HG03103 (cell line): ENCODE results near the gene TRPM4.
A peak's percentile ranks its signal among the peaks of the same experiment; 100 is the strongest.
"Not testable (repeated sequence)": the region's sequence is repeated elsewhere in the genome, so short reads cannot be mapped to it uniquely, and the experiment has no call there.

ENCODE experiments used
- ATAC-seq: cut with Tn5 transposase; IDR thresholded peaks from one replicate; pipeline ENCODE4 v1.9.1; 2021; ENCODE audit warnings: low read depth; ENCODE audit not compliant: unreplicated experiment

Gene TRPM4

DNA sequence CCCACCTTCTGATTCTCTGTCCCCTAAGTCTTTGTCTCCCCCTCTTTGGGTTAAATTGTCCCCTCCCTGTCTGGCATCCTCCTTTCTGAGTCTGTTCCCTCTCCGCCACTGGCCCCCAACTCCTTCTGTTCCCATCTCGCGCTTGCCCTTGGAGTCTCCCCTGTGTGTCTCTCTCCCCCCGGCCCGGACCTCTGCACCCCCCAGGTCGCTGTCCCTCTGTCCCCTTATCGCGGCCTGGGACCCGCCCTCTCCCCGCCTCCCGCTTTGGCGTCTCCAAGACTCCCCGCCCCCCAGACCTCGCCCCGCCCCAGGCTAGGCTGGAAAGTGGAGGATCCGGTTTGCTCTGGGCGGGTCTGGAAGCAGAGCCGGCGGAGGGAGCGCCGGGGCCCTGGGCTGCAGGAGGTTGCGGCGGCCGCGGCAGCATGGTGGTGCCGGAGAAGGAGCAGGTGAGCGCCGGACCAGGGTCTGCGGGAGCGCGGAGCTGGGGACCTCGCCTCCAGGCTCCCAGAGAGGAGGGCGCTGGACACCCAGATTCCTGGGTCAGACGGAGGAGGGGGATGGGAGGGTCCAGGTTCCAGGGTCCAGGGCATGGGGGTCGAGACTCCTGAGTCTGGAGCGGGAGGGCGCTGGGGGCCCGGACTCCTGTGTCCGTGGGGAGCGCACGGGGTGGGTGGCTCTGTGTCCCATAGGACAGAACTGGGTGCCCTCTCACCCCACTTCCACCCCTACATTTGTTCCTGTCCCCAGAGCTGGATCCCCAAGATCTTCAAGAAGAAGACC lies at the start of gene TRPM4:
TRPM4 (plus strand) TSS at position 348 of the 780 bp plus-strand sequence; CDS start at position 423, 75 bp downstream.
- ATAC-seq = no peak

DNA sequence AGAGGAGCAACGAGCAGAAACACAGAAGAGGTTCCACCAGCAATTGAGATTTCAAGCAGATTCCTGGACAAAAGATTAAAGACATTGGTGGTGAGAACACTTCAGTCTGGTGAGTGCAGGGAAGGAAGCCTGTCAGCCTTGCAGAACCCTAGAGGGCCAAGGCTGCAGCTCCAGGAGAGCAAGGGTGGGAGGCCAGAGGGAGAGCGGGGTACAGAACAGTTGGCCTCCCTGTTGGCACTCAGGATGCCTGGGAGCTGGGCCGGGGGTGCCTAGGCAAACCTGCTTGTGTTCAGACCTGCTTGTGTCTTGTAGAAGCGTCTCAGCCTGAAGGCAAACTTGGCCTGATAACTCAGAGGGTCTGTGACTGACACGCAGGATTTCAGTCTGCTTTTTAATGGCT lies 48.5 kb upstream of the TRPM4 start:
- ATAC-seq = no peak

DNA sequence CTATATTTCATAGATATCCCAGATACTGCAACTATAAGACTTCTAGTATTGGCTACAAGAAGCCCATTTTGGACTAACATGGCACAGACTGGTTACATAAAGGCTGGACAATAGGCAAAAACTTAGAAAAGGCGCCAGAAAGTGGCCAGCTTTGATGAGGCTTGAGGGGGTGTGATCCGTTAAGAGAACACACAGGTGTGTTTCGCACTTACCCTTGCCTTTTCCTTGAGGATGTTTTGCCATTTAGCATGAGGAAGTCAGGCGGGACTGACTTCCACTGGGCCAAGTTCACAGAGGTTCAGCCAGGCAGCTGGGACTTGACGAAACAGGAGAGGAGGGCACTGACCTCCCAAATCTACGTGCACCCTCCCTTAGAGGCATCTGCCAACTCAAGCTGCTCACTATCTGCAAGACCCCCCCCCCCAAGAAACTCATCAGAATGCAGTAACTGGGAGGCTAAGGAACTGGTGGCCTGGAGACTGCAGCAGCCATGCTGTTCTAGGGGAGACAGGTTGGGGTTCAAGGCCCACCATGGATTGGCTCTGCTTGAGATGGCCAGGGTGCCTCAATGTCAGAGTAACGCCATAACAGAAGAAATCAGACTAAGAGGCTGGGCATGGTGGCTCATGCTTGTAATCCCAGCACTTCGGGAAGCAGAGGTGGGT lies 47.9 kb upstream of the TRPM4 start:
- no peak for ATAC-seq

DNA sequence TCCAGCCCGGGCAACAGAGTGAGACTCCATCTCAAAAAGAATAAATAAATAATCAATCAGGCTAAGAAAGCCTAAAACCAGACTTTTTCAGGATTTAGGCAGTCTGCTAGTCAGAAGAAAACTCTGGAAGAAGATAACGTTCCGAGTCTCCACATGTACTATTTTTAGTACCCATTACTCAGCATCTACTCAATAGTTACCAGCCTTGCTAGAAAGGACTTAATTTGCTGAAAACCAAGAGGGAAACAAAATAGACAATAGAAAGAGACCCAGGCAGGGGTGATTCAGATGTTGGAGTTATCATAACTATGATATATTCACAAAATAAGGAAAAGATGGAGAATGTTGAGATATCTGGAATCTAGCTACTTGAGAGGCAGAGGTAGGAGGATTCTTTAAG lies 47.0 kb upstream of the TRPM4 start:
- no peak for ATAC-seq

DNA sequence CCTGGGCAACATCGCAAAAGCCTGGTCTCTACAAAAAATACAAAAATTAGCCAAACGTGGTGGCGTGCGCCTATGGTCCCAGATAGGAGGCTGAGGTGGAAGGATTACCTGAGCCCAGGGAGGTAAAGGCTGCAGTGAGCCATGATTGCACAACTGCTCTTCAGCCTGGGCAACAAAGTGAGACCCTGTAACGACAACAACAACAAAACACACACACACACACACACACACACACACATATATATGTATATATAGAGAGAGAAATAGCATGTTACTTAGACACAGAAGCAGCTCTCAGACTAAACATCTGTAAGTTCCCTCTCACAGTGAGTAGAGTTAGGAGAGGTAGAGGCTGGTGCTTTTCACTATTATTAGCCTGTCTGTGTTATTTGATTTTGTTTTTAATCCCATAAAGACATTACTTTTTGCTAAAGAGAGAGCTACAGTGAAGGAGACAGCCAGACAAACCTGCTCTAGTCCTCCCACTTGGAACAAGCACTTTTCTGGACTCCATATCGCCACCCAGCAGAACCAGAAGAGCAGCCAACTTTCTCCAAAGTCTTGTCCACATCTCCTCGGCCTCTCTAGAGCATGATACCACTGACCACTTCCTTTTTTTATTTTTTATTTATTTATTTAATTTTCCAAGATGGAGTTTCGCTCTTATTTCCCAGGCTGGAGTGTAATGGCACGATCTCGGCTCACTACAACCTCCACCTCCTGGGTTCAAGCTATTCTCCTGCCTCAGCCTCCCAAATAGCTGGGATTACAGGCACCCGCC lies 46.2 kb upstream of the TRPM4 start:
- no peak for ATAC-seq

DNA sequence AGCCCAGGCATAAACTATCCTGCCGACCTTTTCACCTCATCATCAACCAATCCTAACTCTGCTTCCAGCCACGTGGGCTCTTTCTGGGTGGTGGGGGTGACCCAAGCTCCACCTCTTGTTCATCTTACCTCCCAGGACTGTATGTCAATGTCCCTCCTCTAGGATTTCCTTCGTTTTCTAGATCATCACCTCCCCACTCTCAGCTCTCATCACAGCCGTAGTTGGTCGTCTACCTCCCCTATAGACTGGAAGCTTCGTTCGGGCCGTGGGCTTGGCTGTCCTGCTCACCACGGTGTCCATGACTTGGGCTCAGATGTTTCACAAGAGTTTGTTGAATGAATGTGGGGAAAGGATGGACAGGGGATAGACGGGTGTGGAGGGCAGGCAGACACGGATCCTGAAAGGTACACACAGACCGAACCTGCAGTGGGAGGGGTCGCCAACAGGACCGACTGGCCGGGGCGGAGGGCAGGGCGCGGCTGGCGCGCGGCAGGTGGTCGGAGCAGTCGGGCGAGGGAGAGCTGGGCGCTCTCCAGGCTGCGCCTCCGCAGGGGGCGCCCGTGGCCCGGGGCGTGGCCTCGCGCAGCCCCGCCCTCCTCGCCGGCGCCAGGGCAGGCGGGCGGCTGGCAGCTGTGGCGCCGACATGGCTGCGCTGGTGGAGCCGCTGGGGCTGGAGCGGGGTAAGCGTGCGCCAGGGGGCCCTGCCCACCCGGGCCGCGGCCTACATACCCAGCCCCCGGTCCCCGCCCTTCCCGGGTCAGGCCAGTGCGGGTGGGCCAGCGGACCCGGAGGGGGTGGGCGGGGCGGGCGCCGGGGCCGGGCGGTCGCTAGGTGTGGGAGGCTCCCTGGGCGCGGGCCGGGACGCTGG lies 43.6 kb upstream of the TRPM4 start, which contains the start of gene LIN7B:
LIN7B (plus strand) TSS at position 609 of the 868 bp plus-strand sequence; CDS start at position 644, 35 bp downstream.
- no peak for ATAC-seq

DNA sequence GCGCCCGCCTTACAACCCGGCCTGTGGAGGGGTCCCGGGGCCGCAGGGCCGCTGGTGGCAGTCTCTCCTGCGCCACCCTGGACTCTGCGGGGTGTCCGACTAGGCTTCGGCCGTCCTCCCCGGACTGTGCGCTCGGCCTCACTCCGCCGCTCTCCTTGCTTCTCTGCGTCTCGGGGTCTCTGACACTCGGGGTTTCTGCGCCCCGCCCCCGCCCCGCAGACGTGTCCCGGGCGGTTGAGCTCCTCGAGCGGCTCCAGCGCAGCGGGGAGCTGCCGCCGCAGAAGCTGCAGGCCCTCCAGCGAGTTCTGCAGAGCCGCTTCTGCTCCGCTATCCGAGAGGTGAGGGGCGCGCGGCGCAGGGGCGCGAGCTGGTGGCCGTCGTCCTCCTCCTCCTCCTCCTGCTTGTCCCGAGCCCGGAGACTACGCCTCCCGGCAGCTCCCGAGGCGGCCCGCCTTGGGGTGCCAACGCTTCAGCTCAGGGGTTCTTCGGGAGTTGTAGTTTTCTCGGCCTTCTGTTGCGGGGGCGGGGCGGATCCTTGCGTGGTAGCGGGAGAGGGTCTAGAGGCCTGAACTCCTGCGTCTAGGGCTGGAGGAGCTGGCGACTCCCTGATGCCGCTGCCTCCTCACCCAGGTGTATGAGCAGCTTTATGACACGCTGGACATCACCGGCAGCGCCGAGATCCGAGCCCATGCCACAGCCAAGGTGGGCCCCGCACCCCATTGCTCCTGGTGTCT lies 42.8 kb upstream of the TRPM4 start:
- no peak for ATAC-seq

DNA sequence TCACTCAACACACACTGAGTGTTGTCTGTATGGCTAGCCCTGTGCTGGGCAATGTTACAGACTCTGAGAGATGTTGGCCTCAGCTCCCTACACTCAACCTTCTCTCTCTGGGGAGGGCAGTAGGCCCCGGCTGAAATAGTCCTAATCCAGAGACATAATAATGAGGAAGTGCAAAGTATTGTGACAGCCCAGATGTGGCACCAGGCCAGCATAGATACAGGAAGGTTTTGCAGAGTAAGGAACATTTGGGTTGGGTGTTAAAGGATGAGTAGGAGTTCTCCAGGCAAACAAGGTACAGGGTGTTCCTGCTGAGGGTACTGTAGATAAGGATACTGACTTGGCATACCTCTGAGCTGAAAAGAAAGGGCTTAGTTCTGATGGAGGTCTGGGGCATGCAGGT lies 41.0 kb upstream of the TRPM4 start:
- no peak for ATAC-seq

DNA sequence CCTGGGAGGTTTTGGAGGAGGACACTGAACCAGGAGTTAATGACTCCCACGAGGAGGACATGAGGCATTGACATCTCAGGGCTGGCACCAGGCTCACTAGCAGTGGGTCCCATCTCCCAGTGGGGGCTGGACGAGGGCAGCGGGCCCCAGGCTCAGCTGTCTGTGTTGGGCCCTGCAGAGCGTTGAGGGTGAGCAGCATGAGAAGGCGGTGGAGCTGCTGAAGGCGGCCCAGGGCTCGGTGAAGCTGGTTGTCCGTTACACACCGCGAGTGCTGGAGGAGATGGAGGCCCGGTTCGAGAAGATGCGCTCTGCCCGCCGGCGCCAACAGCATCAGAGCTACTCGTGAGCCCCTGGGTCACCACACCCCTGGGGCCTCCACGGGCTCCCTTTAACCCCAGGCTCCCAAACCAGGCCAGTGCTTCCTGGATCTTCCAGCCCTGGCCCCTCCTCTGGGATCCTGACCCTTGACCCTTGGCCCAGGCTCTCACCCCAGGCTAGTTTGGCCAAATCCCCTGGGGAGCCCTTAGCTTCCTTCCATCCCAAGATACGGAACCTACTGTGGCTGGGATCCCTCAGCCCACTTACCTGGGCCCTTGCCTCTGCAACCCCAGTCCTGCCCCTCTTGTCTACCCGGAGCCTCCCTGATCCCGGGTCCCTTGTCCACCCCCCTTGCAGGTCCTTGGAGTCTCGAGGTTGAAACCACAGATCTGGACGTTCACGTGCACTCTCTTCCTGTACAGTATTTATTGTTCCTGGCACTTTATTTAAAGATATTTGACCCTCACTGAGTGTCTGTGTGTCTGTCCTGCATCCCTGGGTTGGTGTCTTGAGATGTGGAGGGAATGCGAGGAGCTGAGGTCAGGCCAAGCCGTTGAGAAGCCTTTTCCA lies 39.7 kb upstream of the TRPM4 start:
- no peak for ATAC-seq

DNA sequence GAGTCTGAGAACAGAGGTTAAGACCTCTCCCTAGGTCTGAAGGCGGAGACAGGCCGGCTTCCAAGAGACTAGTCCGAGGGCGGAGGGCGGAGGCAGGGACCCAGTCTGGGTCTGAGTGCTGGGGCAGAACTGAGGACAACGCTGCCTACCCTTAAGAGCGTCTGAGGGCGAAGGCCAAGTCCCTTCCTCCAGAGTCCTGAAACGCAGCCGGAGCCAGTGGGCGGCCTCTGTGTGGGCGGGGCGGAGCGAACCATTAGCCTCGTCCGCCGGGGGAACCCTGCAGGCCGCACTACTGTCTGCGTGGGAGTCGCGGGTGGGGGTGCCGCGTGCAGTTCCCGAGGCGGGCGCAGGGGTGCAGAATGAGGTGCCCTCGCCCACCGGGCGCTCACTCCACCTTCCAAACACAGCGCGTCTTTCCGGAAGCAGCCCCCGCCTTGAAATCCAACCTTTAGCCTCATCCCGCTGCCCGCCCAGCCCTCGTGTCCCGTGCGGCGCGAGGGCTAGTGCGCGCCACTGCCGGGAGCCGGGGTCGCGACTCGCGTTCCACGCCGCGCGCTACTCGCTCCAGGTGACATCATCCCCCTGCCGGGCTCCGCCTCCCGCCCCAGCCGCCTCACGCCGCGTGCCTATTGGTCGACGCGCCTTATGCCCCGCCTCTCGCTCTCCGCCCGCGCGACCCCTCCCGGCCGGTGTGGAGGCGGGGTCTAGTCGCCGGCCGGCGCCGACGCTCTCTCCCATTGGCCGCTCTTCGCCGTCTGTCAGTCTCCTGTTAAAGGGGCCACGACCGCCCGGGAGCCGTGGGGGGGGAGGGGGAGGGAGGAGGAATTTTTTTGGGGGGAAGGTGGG lies 38.8 kb upstream of the TRPM4 start, which contains the start of gene C19orf73:
C19orf73 (minus strand) TSS at position 579 of the 846 bp plus-strand sequence; CDS start at position 458, 121 bp downstream.
- peak; percentile 54 for ATAC-seq

DNA sequence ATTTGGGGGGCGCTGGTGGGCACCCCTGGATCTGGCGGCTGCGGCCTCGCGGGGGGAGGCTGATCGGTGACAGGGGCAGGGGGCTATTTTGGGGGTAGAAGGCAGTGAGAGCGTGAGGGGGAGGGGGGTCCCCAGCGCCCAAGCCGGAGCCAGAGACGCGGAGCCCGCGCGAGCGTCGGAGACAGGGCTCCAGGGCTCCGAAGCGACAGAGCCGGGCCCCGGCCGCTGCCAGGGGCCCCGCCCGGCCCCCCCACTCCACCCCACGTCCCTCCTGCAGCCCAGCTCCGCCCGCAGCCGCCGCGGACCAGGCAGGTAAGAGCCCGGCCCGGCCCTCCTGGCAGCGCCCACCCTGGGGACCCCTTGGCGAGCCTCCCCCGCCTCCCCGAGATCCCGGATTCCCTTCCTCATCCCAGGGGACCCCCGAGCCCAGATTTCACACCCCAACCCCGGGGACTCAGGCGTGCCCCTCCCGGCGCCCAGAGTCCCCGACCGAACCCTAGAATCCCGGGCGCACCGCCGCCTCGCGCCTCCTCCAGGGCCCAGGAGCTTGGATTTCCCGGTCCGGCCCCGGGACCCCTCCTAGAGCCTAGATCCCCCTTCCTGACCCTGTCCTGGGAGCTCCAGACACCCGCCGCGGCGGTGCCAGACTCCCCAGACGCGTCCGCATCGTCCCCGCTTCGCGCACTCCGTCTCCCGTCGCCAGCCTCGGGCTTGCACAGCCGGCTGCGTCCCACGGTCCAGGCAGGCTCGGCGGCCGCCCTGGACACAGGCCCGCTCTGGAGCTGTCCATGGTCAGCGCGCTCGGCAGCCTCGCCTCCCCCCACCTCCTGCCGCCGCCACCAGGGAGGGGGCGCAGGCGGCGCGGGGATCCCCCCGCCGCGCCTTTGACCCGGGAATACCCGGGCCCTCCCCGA lies 37.9 kb upstream of the TRPM4 start, which contains the start of gene PPFIA3:
PPFIA3 (plus strand) TSS at position 134 of the 914 bp plus-strand sequence. CDS start 8,330 bp downstream, outside the sequence.
- no peak for ATAC-seq

DNA sequence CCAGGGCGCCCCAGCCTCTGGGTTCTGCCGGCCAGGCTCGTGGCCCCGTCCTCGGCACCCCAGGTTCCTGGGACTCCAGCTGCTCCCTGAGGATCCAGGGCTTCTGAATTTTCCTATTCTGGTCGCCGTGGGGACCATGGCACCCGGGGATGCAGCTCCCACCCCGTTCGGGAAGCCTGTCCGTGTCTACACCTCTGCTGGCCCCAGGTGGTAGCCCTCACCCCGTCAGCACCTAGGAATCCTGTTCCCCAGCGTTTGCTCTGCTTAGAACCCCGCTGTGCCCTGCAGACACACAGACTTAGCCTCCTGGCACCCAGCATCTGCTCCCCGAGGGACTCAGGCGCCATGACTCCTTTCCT lies 37.3 kb upstream of the TRPM4 start:
- no peak for ATAC-seq

DNA sequence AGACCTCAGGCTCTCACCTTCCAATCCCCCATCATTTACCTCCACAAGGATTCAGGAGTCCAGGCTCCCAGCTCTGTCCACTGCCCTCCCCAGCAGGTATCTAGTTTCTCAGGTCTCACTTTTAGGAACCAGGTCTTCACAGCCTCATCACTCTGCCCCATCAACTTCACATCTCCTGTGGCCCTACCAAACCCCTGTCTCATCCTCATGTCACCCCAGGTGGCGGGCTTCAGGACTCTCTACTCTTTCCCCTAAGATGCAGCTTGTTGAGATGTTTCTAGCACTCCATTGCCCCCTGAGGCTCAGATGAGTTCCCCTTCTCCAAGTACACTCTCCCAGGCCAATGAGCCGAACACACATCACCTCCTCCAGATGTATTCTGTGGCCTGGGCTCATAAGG lies 36.7 kb upstream of the TRPM4 start:
- no peak for ATAC-seq

DNA sequence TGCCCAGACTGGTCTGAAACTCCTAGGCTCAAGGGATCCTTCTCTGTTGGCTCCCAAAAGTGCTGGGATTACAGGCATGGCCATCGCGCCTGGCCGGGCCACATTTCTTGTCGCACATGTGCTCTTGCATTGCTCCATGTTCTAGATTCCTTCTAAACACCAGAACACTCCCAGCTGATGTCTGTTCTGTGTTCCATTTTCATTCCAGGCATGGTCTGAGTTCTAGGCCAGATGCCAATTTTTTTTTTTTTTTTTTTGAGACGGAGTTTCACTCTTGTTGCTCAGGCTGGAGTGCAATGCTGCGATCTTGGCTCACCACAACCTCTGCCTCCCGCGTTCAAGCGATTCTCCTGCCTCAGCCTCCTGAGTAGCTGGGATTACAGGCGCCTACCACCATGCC lies 35.8 kb upstream of the TRPM4 start:
- ATAC-seq = not testable (repeated sequence)

DNA sequence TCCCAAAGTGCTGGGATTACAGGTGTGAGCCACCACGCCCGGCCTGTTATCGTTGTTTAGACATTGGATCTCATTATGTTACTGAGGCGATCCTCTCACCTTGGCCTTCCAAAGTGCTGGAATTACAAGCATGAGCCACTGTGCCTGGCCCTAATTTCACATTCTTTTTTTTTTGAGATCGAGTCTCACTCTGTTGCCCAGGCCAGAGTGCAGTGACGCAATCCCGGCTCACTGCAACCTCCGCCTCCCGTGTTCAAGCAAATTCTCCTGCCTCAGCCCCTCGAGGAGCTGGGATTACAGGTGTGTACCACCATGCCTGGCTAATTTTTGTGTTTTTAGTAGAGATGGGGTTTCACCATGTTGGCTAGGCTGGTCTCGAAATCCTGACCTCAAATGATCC lies 34.3 kb upstream of the TRPM4 start:
- ATAC-seq = not testable (repeated sequence)

DNA sequence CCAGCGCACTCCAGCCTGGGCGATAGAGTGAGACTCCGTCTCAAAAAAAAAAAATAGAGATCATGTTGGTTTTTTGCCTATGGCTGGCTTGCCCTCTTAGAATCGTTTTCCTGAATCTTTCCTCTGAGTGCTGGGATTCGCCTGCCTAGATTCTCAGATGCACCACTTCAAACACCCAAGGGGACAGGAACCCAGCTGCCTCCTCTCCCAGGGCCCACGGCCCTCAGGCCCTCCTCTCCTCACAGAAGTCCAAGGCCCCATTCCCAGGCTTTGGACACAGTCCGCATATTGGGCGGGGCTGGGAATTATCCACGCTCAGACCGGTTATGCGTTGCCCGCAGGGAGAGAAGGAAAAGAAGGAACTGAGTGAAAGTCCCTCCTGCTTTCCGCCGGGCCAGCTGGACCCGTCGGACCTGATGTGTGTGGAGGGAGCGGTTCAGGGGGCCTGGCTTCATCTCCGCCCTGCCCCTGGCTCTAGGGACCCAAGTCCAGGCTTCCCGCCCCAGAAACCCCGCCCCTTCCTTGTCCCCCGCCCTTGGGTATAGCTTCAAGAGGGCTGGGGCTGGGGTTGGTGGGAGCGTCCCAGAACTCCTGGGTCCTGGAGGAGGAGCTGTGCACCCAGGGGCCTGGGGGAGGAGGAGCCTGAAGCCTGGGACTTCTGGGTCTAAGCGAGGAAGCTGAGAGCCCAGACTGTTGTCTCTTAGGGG lies 32.4 kb upstream of the TRPM4 start:
- no peak for ATAC-seq
